Tongue (tissue), 2 donors: ENCODE results near the gene LRRC59. TPM values are rescaled to one million over a fixed set of nuclear protein-coding genes. Genes with fewer than 3 reads are reported as not detected.

Source experiments
- DNase-seq: peaks from one replicate; pipeline ENCODE4 v3.0.0-alpha.2; 2015
- total RNA-seq: library from RNA; depleted of rRNA; stranded (reverse); fragments of >200 nt; gene quantifications from one replicate; pipeline ENCODE4 v1.2.3, GENCODE V29; 2014

Gene LRRC59
- total RNA-seq, 1 donor from 2014 or later: 55.5 TPM

GRCh38 chr17:50361561-50362480 is 35.5 kb downstream of the LRRC59 start:
- DNase-seq: peak; percentile 75

- DNase-seq: no peak
These were observed 36.7 kb downstream of the LRRC59 start for GRCh38 chr17:50360486-50361115.

- DNase-seq: no peak
These were observed 37.3 kb downstream of the LRRC59 start for GRCh38 chr17:50359998-50360461.

- DNase-seq: peak; percentile 24
These were observed 38.2 kb downstream of the LRRC59 start for GRCh38 chr17:50359005-50359699.

- DNase-seq: no peak
These were observed 39.1 kb downstream of the LRRC59 start for GRCh38 chr17:50358177-50358576.

GRCh38 chr17:50356892-50357510 is 40.3 kb downstream of the LRRC59 start:
- DNase-seq: no peak

GRCh38 chr17:50356418-50356817 is 40.9 kb downstream of the LRRC59 start:
- DNase-seq: no peak

GRCh38 chr17:50355701-50356341 is 41.5 kb downstream of the LRRC59 start:
- DNase-seq: no peak

- DNase-seq: no peak
These were observed 42.0 kb downstream of the LRRC59 start for GRCh38 chr17:50355336-50355700.

- no peak for DNase-seq
These were observed 42.5 kb downstream of the LRRC59 start for GRCh38 chr17:50354776-50355175.

GRCh38 chr17:50354198-50354597 is 43.1 kb downstream of the LRRC59 start:
- DNase-seq: no peak

- DNase-seq: no peak
These were observed 43.6 kb downstream of the LRRC59 start for GRCh38 chr17:50353600-50354195.

- DNase-seq: no peak
These were observed 44.4 kb downstream of the LRRC59 start for GRCh38 chr17:50352693-50353599.

- peak; percentile 31 for DNase-seq
These were observed 45.1 kb downstream of the LRRC59 start for GRCh38 chr17:50352072-50352692.

GRCh38 chr17:50350733-50351132 is 46.6 kb downstream of the LRRC59 start:
- DNase-seq: no peak

GRCh38 chr17:50349243-50349600 is 48.1 kb downstream of the LRRC59 start:
- no peak for DNase-seq

- DNase-seq: no peak
These were observed 48.6 kb downstream of the LRRC59 start for GRCh38 chr17:50348522-50349242.

GRCh38 chr17:50347894-50348291 is 49.4 kb downstream of the LRRC59 start:
- DNase-seq: no peak
